WI38 (cell line): Measurements from ENCODE around the gene BRINP1.

Experiments
- H3K4me3 ChIP-seq: 2 replicates; pipeline ENCODE4 v1.5.1; 2011; ENCODE audit warnings: low read depth, mild to moderate bottlenecking, control low read depth, low read length
- TF ChIP-seq, protein P1 (sequence below): IDR thresholded peaks from 2 replicates; pipeline ENCODE4 v1.5.1; 2012; ENCODE audit warnings: low read depth, mild to moderate bottlenecking, control low read depth, low read length

The BRINP1 gene

DNA sequence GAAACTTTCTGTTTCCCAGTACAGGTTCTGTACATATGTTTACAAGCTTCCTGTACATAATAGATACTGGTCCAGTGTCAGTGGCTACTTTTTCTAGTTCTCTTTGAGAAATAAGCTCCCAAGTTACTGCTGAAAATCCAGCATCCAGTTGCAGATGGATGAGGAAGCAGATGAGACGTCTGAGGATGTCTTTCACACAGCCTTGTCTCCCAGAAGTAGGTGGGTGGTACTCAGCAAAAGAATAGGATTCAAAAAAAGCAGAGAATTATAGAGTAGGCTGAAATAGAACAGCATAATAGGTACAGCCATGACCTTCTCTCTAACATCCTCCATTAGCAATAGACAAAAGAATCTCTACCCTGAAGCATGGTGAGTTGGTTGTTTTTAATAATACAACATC lies 77.7 kb downstream of the BRINP1 start:
- TF ChIP-seq, protein P1, sequence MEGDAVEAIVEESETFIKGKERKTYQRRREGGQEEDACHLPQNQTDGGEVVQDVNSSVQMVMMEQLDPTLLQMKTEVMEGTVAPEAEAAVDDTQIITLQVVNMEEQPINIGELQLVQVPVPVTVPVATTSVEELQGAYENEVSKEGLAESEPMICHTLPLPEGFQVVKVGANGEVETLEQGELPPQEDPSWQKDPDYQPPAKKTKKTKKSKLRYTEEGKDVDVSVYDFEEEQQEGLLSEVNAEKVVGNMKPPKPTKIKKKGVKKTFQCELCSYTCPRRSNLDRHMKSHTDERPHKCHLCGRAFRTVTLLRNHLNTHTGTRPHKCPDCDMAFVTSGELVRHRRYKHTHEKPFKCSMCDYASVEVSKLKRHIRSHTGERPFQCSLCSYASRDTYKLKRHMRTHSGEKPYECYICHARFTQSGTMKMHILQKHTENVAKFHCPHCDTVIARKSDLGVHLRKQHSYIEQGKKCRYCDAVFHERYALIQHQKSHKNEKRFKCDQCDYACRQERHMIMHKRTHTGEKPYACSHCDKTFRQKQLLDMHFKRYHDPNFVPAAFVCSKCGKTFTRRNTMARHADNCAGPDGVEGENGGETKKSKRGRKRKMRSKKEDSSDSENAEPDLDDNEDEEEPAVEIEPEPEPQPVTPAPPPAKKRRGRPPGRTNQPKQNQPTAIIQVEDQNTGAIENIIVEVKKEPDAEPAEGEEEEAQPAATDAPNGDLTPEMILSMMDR: no peak
- H3K4me3 ChIP-seq: no peak overlapping the region

DNA sequence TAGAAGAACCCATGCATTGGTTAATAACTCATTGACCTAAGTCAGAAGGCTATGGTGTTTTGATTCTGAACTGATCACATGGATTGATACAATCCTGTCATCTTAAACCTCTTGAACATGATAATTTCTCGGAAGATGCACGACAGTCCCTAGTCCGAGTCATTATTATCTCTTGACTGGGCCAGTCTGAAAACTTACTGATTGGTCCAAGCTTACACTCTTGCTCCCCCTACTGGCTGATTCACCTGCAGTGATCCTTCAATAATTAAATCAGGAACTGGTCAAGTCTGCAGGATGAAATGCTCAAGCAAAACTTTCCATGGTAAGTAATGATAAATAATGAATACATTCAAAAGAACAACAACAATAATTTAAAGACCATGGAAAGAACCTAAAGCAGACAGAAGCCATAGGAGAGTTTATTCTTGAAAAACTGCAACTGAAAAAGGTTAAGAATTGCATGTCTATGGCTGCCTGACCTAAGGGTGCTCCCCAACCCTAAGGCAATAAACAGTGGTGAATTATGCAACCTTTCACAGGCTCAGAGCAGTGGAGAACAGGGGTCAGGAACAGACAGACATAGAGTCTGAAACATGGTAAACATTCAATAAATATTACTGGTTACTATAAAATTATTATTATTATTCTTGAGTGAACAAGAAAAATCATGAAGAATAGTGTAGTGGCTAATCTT lies 79.3 kb downstream of the BRINP1 start:
- no peak overlapping the region for H3K4me3 ChIP-seq
- TF ChIP-seq, protein P1: no peak

DNA sequence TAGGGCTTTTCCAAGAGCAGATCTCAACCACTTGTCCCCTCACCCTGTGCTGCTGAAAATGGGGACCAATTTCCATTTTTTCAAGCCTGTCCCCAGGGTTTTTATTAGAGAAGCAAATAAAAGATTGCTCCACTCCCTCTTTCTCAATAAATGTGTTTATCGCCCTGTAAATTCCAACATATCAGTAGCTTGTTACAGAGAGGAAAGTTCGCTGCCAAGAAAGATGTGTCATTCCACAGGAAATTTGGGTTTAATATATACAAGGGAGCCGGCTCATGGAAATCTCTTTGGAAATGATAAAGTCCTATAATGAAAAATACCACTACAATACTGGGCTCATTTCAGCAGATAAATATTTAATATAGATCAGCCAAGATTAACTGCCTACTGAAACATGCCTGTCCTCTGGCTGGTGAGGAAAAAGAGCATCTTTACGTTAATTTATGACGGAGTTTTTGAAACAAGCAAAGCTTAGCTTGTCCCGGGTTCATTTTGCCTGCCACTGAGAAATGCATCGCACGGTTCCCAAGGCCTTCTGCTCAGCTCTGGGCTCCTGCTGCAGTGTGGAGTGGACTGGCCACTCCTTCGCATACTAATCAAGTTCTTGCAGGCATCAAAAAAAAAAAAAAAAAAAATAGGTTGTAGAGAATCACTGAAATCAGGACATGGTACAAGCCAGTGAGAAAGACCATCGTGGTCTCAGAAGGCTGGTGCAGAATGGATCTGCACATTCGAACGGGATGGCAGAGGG lies 84.5 kb downstream of the BRINP1 start:
- TF ChIP-seq, protein P1: no peak
- H3K4me3 ChIP-seq: no peak overlapping the region

DNA sequence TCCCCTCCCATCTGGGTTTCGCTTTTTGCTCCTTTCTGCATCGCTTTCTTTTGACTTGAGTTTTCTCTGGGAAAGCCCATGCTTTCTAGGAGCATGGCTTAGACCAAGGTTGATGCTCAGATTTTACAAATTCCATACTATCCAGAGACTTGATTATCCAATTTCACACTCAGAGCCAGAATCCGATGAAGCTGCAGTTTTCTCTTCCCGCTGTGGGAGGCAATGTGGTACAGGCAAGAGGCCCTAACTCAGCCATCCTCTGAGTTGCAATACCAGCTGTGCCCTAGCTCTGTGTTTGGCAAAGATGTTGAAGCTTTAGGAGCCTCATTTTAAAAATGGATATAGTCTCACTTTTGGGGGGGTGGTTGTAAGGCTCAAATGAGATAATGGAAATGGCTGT lies 85.1 kb downstream of the BRINP1 start:
- TF ChIP-seq, protein P1: no peak
- no peak overlapping the region for H3K4me3 ChIP-seq

DNA sequence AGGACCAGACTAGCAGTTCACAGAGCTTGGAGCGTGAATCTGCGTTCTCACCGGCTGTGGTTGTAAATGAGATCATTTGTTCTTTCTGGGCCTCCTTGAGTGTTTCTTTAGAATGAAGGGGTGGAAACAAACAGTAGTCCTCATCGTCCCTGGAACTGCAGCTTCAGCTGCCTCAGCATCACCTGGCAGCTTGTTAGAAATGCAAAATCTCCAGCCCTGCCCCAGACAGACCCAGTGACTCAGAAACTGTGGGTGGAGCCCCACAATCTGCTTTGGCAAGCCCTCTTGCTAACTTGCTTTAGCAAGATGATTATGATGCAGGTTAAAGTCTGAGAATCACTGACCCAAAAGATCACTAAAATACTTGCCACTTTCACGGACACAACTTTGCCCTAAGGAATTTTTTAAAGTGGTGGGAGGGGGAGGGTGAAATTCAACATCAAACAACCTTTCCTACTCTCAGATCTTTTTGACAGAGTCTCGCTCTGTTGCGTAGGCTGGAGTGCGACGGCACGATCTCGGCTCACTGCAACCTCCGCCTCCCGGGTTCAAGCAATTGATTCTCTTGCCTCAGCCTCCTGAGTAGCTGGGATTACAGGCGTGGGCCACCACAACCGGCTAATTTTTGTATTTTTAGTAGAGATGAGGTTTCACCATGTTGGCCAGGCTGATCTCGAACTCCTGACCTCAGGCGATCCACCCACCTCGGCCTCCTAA lies 86.0 kb downstream of the BRINP1 start:
- H3K4me3 ChIP-seq: no peak overlapping the region
- TF ChIP-seq, protein P1: no peak

DNA sequence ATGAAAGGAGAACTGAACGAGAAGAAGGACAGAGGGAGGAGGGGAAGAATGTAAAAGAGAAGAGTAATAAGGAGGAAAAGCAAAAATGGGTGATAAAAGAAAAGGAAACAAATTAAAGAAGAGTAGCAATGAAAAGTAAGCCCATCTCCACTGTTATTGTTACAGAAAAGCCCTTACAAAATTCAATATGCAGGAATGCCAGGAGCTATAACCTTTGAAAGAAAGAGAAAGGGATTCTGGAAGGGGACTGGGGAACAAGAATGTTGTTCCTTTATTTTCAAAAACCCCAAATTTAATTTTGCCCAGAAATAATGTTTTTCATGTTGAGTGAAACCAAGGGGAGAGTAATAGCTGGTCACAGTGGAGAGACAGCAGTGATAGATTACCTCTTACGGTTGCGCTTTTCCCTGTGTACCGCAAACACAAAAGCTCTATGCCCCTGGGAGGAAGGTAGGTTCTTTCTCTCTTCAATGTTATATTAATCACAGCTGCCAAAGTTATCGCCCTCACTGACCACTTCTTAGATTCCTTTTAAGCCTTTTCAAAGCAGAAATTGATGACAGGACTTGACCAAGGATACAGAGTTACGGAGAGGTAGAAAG lies 86.7 kb downstream of the BRINP1 start:
- no peak overlapping the region for H3K4me3 ChIP-seq
- TF ChIP-seq, protein P1: no peak
